Aorta (tissue), 5 donors: ENCODE measurements around the gene ZNF491. TPM values are rescaled to one million over a fixed set of nuclear protein-coding genes. Genes with fewer than 3 reads are reported as not detected.

Experiments used
- ATAC-seq: fragments of 200-7000 bp; cut with Tn5 transposase; one replicate; pipeline ENCODE4 v1.9.1; 2022; ENCODE audit warnings: moderate library complexity; ENCODE audit not compliant: low FRiP score
- DNase-seq, 2 donors: peaks; one replicate each; pipeline ENCODE4 v3.0.0-alpha.2; 2020
- H3K27ac ChIP-seq, 2 donors: one replicate each; pipeline ENCODE4 v1.5.1; 2013; ENCODE audit warnings: low read length in 2 of 2, mild to moderate bottlenecking in 2 of 2, moderate library complexity in 2 of 2, control low read depth in 1 of 2, inconsistent platforms in 1 of 2, low read depth in 1 of 2
- H3K27me3 ChIP-seq, 2 donors: one replicate each; pipeline ENCODE4 v1.6.1; 2013; ENCODE audit warnings: control low read depth in 1 of 2, low read length in 1 of 2, mild to moderate bottlenecking in 1 of 2, moderate library complexity in 1 of 2; ENCODE audit not compliant: insufficient read depth in 2 of 2, control insufficient read depth in 1 of 2
- H3K36me3 ChIP-seq, 2 donors: one replicate each; pipeline ENCODE4 v1.6.1; 2013; ENCODE audit warnings: control low read depth in 1 of 2, low read length in 1 of 2, mild to moderate bottlenecking in 1 of 2; ENCODE audit not compliant: insufficient read depth in 2 of 2, control insufficient read depth in 1 of 2
- H3K4me1 ChIP-seq, 2 donors: one replicate each; pipeline ENCODE4 v1.6.1; 2013; ENCODE audit warnings: low read length in 2 of 2, control low read depth in 1 of 2, mild to moderate bottlenecking in 1 of 2, moderate library complexity in 1 of 2; ENCODE audit not compliant: insufficient read depth in 2 of 2, control insufficient read depth in 1 of 2
- H3K4me3 ChIP-seq, 2 donors: one replicate each; pipeline ENCODE4 v1.5.1; 2013; ENCODE audit warnings: low read length in 2 of 2, control low read depth in 1 of 2, mild to moderate bottlenecking in 1 of 2
- H3K9me3 ChIP-seq: one replicate; pipeline ENCODE4 v1.6.1; 2013; ENCODE audit warnings: mild to moderate bottlenecking, low read length; ENCODE audit not compliant: control insufficient read depth
- WGBS, 2 donors: extraction: QIAGEN DNeasy Blood & Tissue Kit; methylation state at CpG; one replicate each; pipeline ENCODE4 v1.1.7; 2013; 5-methylcytosine and 5-hydroxymethylcytosine counted together
- intact Hi-C, 2 donors: fragments of 100-400 bp; cut with DNase I; formaldehyde crosslinking; loops; one replicate each; pipeline versions ENCODE4 v1.14.2 to v1.15.0; 2022
- long read RNA-seq, 2 donors: library from polyadenylated mRNA; unstranded; transcript quantifications; one replicate each; pipeline ENCODE4 v2.0.0, GENCODE V29; 2020 to 2021
- polyA plus RNA-seq, 2 donors: library from polyadenylated mRNA; stranded (reverse); fragments of 200-250 nt; gene quantifications; one replicate each; pipeline ENCODE4 v1.2.3, GENCODE V29; 2013
- total RNA-seq, 2 donors: library from RNA; stranded (reverse); fragmentation: NEBNext Ultra II Directional; extraction: Animal tissue kit (Norgen Biotek cat#: 25700); gene quantifications; one replicate each; pipeline ENCODE4 v1.2.1, GENCODE V29; 2021
- donor health status: healthy with polysubstance abuse.
- donor health status: Bipolar disorder and iron deficiency.
- donor health status: DM: no; HTN: no; CAD: no.
- donor health status: DM: no; HTN: no; CAD: no.
- donor health status: DM: yes; HTN: yes; CAD: no.

Gene ZNF491
- 1 to 10 TPM; 3.1 to 4.8 TPM for total RNA-seq
- 1 to 10 TPM in 1 of 2 donors, under 1 TPM in 1; 0.50 to 2.0 TPM for polyA plus RNA-seq
- long read RNA-seq, donor 1, result 0 reads
- long read RNA-seq, donor 2, partial matches to known transcripts, result 0 of 1 reads
- long read RNA-seq, donor 2, other reads (novel, unspliced or antisense), result 1 of 1 reads

- peaks cover under 1% of the 10 kb centered on the region for H3K9me3 ChIP-seq
- H3K27me3 ChIP-seq, result no peaks in the 10 kb centered on the region
- peak; percentile 99 for ATAC-seq
- peak; percentile 96 to 97 for DNase-seq
- 0% methylated on average over 52 to 56 of the region's 56 CpGs for WGBS, 2 donors
- peak within 1 kb of the TSS in 1 of 2 donors; percentile 26 for H3K27ac ChIP-seq
- H3K4me1 ChIP-seq, result no peaks in the 10 kb centered on the region
- H3K36me3 ChIP-seq, result no peaks in the 10 kb centered on the region
- peak within 1 kb of the TSS; percentile 8 to 55 for H3K4me3 ChIP-seq
- intact Hi-C loops, result loop anchor here (2.0 to 10.0 kb wide), 6 partner anchors 16 to 344 kb away; partner anchors contain the start of genes ZNF20 (in 1 of the 2), ZNF440 (in 1 of the 2) and ZNF69 (in 1 of the 2)
These were observed at the start of gene ZNF491 for GRCh38 chr19:11798391-11799330. Gene ZNF491 (plus strand): TSS chr19:11798523. CDS start chr19:11805954, 7,431 bp downstream.

GRCh38 chr19:11749751-11750150 is 48.6 kb upstream of the ZNF491 start:
- intact Hi-C loops, result no loop called here
- ATAC-seq (no peak), DNase-seq (no peak)
- H3K27me3 ChIP-seq, result no peaks in the 10 kb centered on the region
- H3K4me1 ChIP-seq, result no peaks in the 10 kb centered on the region
- no peak overlapping the region for H3K4me3 ChIP-seq
- no peaks in the 10 kb centered on the region for H3K36me3 ChIP-seq
- 56 to 62% methylated on average over 2 of the region's 2 CpGs for WGBS, 2 donors
- no peaks in the 10 kb centered on the region for H3K9me3 ChIP-seq
- no peak overlapping the region for H3K27ac ChIP-seq

GRCh38 chr19:11752244-11752736 is 46.0 kb upstream of the ZNF491 start:
- DNase-seq, result no peak
- intact Hi-C loops, result no loop called here
- Histone ChIP-seq H3K36me3 (no peaks in the 10 kb centered on the region), H3K27ac (no peak overlapping the region), H3K4me3 (no peak overlapping the region), H3K27me3 (no peaks in the 10 kb centered on the region), H3K9me3 (peaks cover 2% of the 10 kb centered on the region), H3K4me1 (no peaks in the 10 kb centered on the region)
- no peak for ATAC-seq
- WGBS, 2 donors, result 66 to 69% methylated on average over 2 of the region's 2 CpGs

- ATAC-seq (no peak), DNase-seq (no peak)
- H3K4me3 ChIP-seq, result no peak overlapping the region
- H3K36me3 ChIP-seq, result no peaks in the 10 kb centered on the region
- H3K4me1 ChIP-seq, result no peaks in the 10 kb centered on the region
- intact Hi-C loops, result no loop called here
- H3K27ac ChIP-seq, result no peak overlapping the region
- H3K9me3 ChIP-seq, result peaks cover 4% of the 10 kb centered on the region
- WGBS, 2 donors, result 75 to 78% methylated on average over 4 of the region's 4 CpGs
- H3K27me3 ChIP-seq, result no peaks in the 10 kb centered on the region
These were observed 43.7 kb upstream of the ZNF491 start for GRCh38 chr19:11754663-11755062.

- Histone ChIP-seq H3K27ac (no peak overlapping the region), H3K4me1 (no peaks in the 10 kb centered on the region), H3K9me3 (peaks cover 4% of the 10 kb centered on the region), H3K27me3 (no peaks in the 10 kb centered on the region), H3K4me3 (no peak overlapping the region), H3K36me3 (no peaks in the 10 kb centered on the region)
- ATAC-seq (no peak), DNase-seq (no peak)
- 83% methylated on average over 1 of the region's 1 CpG for WGBS, 2 donors
- intact Hi-C loops, result no loop called here
These were observed 41.4 kb upstream of the ZNF491 start for GRCh38 chr19:11756965-11757364.

GRCh38 chr19:11759805-11760204 is 38.5 kb upstream of the ZNF491 start:
- Histone ChIP-seq H3K4me1 (no peaks in the 10 kb centered on the region), H3K36me3 (no peaks in the 10 kb centered on the region), H3K27me3 (no peaks in the 10 kb centered on the region), H3K4me3 (no peak overlapping the region), H3K9me3 (peaks cover 4% of the 10 kb centered on the region), H3K27ac (no peak overlapping the region)
- 72 to 74% methylated on average over 7 of the region's 7 CpGs for WGBS, 2 donors
- intact Hi-C loops, result no loop called here
- no peak for ATAC-seq
- no peak for DNase-seq

GRCh38 chr19:11763117-11763516 is 35.2 kb upstream of the ZNF491 start:
- H3K36me3 ChIP-seq, result no peaks in the 10 kb centered on the region
- no peak for DNase-seq
- H3K27me3 ChIP-seq, result no peaks in the 10 kb centered on the region
- WGBS, 2 donors, result 79 to 85% methylated on average over 3 of the region's 3 CpGs
- H3K4me3 ChIP-seq, result no peak overlapping the region
- H3K27ac ChIP-seq, result no peak overlapping the region
- intact Hi-C loops, result no loop called here
- H3K4me1 ChIP-seq, result no peaks in the 10 kb centered on the region
- H3K9me3 ChIP-seq, result no peaks in the 10 kb centered on the region
- no peak for ATAC-seq

GRCh38 chr19:11763611-11764010 is 34.7 kb upstream of the ZNF491 start:
- Histone ChIP-seq H3K4me3 (no peak overlapping the region), H3K27ac (no peak overlapping the region), H3K36me3 (no peaks in the 10 kb centered on the region), H3K27me3 (no peaks in the 10 kb centered on the region), H3K4me1 (peaks cover 0 to 1% of the 10 kb centered on the region in 2 donors), H3K9me3 (no peaks in the 10 kb centered on the region)
- ATAC-seq (no peak), DNase-seq (no peak)
- intact Hi-C loops, result no loop called here
- 94% methylated on average over 1 of the region's 1 CpG for WGBS, 2 donors
